Measurements from ENCODE around the gene ZFAND3. TPM values are rescaled to one million over a fixed set of nuclear protein-coding genes. Genes with fewer than 3 reads are reported as not detected.

Gene ZFAND3
- total and polyA plus RNA-seq, 2 donors: 25.4 to 68.9 TPM

GRCh38 chr6:38138374-38138773 is 318.8 kb downstream of the ZFAND3 start:
- WGBS: 88% methylated on average over 5 of the region's 5 CpGs
- no peaks in the 10 kb centered on the region for H3K4me1 ChIP-seq (ENCODE audit: insufficient read depth)
- H3K4me3 ChIP-seq (ENCODE audit: low read depth, low read length): no peak overlapping the region
- no peak for DNase-seq (ENCODE audit: extremely low spot score)
- H3K36me3 ChIP-seq (ENCODE audit: insufficient read depth): no peaks in the 10 kb centered on the region
- H3K27ac ChIP-seq (ENCODE audit: low read depth): no peak overlapping the region

- no peak for DNase-seq (ENCODE audit: extremely low spot score)
- no peak overlapping the region for H3K4me3 ChIP-seq (ENCODE audit: low read depth, low read length)
- no peaks in the 10 kb centered on the region for H3K4me1 ChIP-seq (ENCODE audit: insufficient read depth)
- 85% methylated on average over 4 of the region's 4 CpGs for WGBS
- H3K36me3 ChIP-seq (ENCODE audit: insufficient read depth): no peaks in the 10 kb centered on the region
- no peak overlapping the region for H3K27ac ChIP-seq (ENCODE audit: low read depth)
Observed at GRCh38 chr6:38141085-38141484, 321.6 kb downstream of the ZFAND3 start.

- WGBS: 86% methylated on average over 6 of the region's 6 CpGs
- Histone ChIP-seq H3K36me3 (ENCODE audit: insufficient read depth) (no peaks in the 10 kb centered on the region), H3K4me1 (ENCODE audit: insufficient read depth) (no peaks in the 10 kb centered on the region), H3K4me3 (ENCODE audit: low read depth, low read length) (no peak overlapping the region), H3K27ac (ENCODE audit: low read depth) (no peak overlapping the region)
- no peak for DNase-seq (ENCODE audit: extremely low spot score)
Observed at GRCh38 chr6:38141716-38142115, 322.2 kb downstream of the ZFAND3 start.

- H3K36me3 ChIP-seq (ENCODE audit: insufficient read depth): no peaks in the 10 kb centered on the region
- no peak for DNase-seq (ENCODE audit: extremely low spot score)
- H3K27ac ChIP-seq (ENCODE audit: low read depth): no peak overlapping the region
- no peak overlapping the region for H3K4me3 ChIP-seq (ENCODE audit: low read depth, low read length)
- H3K4me1 ChIP-seq (ENCODE audit: insufficient read depth): no peaks in the 10 kb centered on the region
- 85% methylated on average over 7 of the region's 7 CpGs for WGBS
Observed at GRCh38 chr6:38142178-38142902, 322.8 kb downstream of the ZFAND3 start.

GRCh38 chr6:38143191-38144150 is 323.9 kb downstream of the ZFAND3 start:
- no peak for DNase-seq (ENCODE audit: extremely low spot score)
- WGBS: 88% methylated on average over 8 of the region's 8 CpGs

GRCh38 chr6:38144365-38144945 is 324.9 kb downstream of the ZFAND3 start:
- Histone ChIP-seq H3K36me3 (ENCODE audit: insufficient read depth) (no peaks in the 10 kb centered on the region), H3K27ac (ENCODE audit: low read depth) (no peak overlapping the region), H3K4me1 (ENCODE audit: insufficient read depth) (no peaks in the 10 kb centered on the region), H3K4me3 (ENCODE audit: low read depth, low read length) (no peak overlapping the region)
- 90% methylated on average over 5 of the region's 5 CpGs for WGBS
- DNase-seq (ENCODE audit: extremely low spot score): no peak

More at GRCh38 chr6:38143191-38144150, 323.9 kb downstream of the ZFAND3 start:
- Histone ChIP-seq H3K27ac (ENCODE audit: low read depth) (no peak overlapping the region), H3K4me1 (ENCODE audit: insufficient read depth) (no peaks in the 10 kb centered on the region), H3K36me3 (ENCODE audit: insufficient read depth) (no peaks in the 10 kb centered on the region), H3K4me3 (ENCODE audit: low read depth, low read length) (no peak overlapping the region)

- H3K27ac ChIP-seq (ENCODE audit: low read depth): no peak overlapping the region
- 81% methylated on average over 8 of the region's 8 CpGs for whole genome bisulfite sequencing
- no peak overlapping the region for H3K4me3 ChIP-seq (ENCODE audit: low read depth, low read length)
- H3K4me1 ChIP-seq (ENCODE audit: insufficient read depth): no peaks in the 10 kb centered on the region
- H3K36me3 ChIP-seq (ENCODE audit: insufficient read depth): no peaks in the 10 kb centered on the region
- DNase-seq (ENCODE audit: extremely low spot score): no peak
Observed at GRCh38 chr6:38146021-38146733, 326.6 kb downstream of the ZFAND3 start.

- no peak for DNase-seq (ENCODE audit: extremely low spot score)
- H3K36me3 ChIP-seq (ENCODE audit: insufficient read depth): no peaks in the 10 kb centered on the region
- no peaks in the 10 kb centered on the region for H3K4me1 ChIP-seq (ENCODE audit: insufficient read depth)
- no peak overlapping the region for H3K27ac ChIP-seq (ENCODE audit: low read depth)
- H3K4me3 ChIP-seq (ENCODE audit: low read depth, low read length): no peak overlapping the region
- WGBS: 77% methylated on average over 1 of the region's 1 CpG
Observed at GRCh38 chr6:38146734-38147027, 327.2 kb downstream of the ZFAND3 start.

GRCh38 chr6:38148606-38149005 is 329.1 kb downstream of the ZFAND3 start:
- no peak for DNase-seq (ENCODE audit: extremely low spot score)
- WGBS: 87% methylated on average over 2 of the region's 2 CpGs
- Histone ChIP-seq H3K4me1 (ENCODE audit: insufficient read depth) (no peaks in the 10 kb centered on the region), H3K27ac (ENCODE audit: low read depth) (no peak overlapping the region), H3K4me3 (ENCODE audit: low read depth, low read length) (no peak overlapping the region), H3K36me3 (ENCODE audit: insufficient read depth) (no peaks in the 10 kb centered on the region)

- no peak for DNase-seq (ENCODE audit: extremely low spot score)
- Histone ChIP-seq H3K4me1 (ENCODE audit: insufficient read depth) (no peaks in the 10 kb centered on the region), H3K27ac (ENCODE audit: low read depth) (no peak overlapping the region), H3K4me3 (ENCODE audit: low read depth, low read length) (no peak overlapping the region), H3K36me3 (ENCODE audit: insufficient read depth) (no peaks in the 10 kb centered on the region)
- 94% methylated on average over 2 of the region's 2 CpGs for WGBS
Observed at GRCh38 chr6:38149531-38149930, 330.0 kb downstream of the ZFAND3 start.

- H3K27ac ChIP-seq (ENCODE audit: low read depth): no peak overlapping the region
- WGBS: 91% methylated on average over 3 of the region's 3 CpGs
- H3K36me3 ChIP-seq (ENCODE audit: insufficient read depth): no peaks in the 10 kb centered on the region
- H3K4me1 ChIP-seq (ENCODE audit: insufficient read depth): no peaks in the 10 kb centered on the region
- no peak for DNase-seq (ENCODE audit: extremely low spot score)
- no peak overlapping the region for H3K4me3 ChIP-seq (ENCODE audit: low read depth, low read length)
Observed at GRCh38 chr6:38150021-38150420, 330.5 kb downstream of the ZFAND3 start.

GRCh38 chr6:38150681-38151296 is 331.3 kb downstream of the ZFAND3 start:
- Histone ChIP-seq H3K27ac (ENCODE audit: low read depth) (no peak overlapping the region), H3K4me1 (ENCODE audit: insufficient read depth) (no peaks in the 10 kb centered on the region), H3K36me3 (ENCODE audit: insufficient read depth) (no peaks in the 10 kb centered on the region), H3K4me3 (ENCODE audit: low read depth, low read length) (no peak overlapping the region)
- 92% methylated on average over 11 of the region's 11 CpGs for WGBS
- DNase-seq (ENCODE audit: extremely low spot score): no peak
